HL-60/S4 (cell line): ENCODE data around the gene INPP5A.
"Not testable (repeated sequence)": the region's sequence is repeated elsewhere in the genome, so short reads cannot be mapped to it uniquely, and the experiment has no call there.

Experiments
- in situ Hi-C: fragments of 300-500 bp; cut with MboI; formaldehyde crosslinking; loops from 2 replicates; pipeline ENCODE4 v1.14.3; 2022; ENCODE audit warnings: low sequenced_read_pairs

INPP5A gene

GRCh38 chr10:132680741-132681140, 143.2 kb downstream of the INPP5A start:
- in situ Hi-C loops: not testable (repeated sequence)

GRCh38 chr10:132681858-132682755, 144.5 kb downstream of the INPP5A start:
- in situ Hi-C loops: no loop called here

- in situ Hi-C loops: no loop called here
These were observed 146.7 kb downstream of the INPP5A start for GRCh38 chr10:132684164-132684891.

- in situ Hi-C loops: no loop called here
These were observed 147.7 kb downstream of the INPP5A start for GRCh38 chr10:132685101-132685891.

GRCh38 chr10:132685921-132686680, 148.5 kb downstream of the INPP5A start:
- in situ Hi-C loops: no loop called here

GRCh38 chr10:132687181-132687892, 149.8 kb downstream of the INPP5A start:
- in situ Hi-C loops: no loop called here

- in situ Hi-C loops: no loop called here
These were observed 150.4 kb downstream of the INPP5A start for GRCh38 chr10:132687893-132688579.

- in situ Hi-C loops: no loop called here
These were observed 151.2 kb downstream of the INPP5A start for GRCh38 chr10:132688580-132689420.

- in situ Hi-C loops: no loop called here
These were observed 152.3 kb downstream of the INPP5A start for GRCh38 chr10:132689721-132690360.

- in situ Hi-C loops: no loop called here
These were observed 152.8 kb downstream of the INPP5A start for GRCh38 chr10:132690401-132690800.

GRCh38 chr10:132690821-132691610, 153.4 kb downstream of the INPP5A start:
- in situ Hi-C loops: no loop called here

GRCh38 chr10:132691711-132692153, 154.1 kb downstream of the INPP5A start:
- in situ Hi-C loops: no loop called here

- in situ Hi-C loops: no loop called here
These were observed 154.7 kb downstream of the INPP5A start for GRCh38 chr10:132692311-132692710.

- in situ Hi-C loops: no loop called here
These were observed 156.1 kb downstream of the INPP5A start for GRCh38 chr10:132693676-132694075.

GRCh38 chr10:132696204-132696603, 158.6 kb downstream of the INPP5A start:
- in situ Hi-C loops: no loop called here

- in situ Hi-C loops: no loop called here
These were observed 159.4 kb downstream of the INPP5A start for GRCh38 chr10:132696728-132697577.
